ENCODE measurements around the gene PAFAH1B1.

GRCh38 chr17:2608350-2608913 lies 15.0 kb downstream of the PAFAH1B1 start:
- TF ChIP-seq ZBTB7A (IDR thresholded peaks at IDR 0.05; ENCODE audit: low read depth) (no peak), TCF12 (IDR thresholded peaks at IDR 0.05; ENCODE audit: low read depth) (no peak), TAF1 (IDR thresholded peaks at IDR 0.05; ENCODE audit: low read depth) (no peak), REST (IDR thresholded peaks at IDR 0.05; ENCODE audit: low read depth) (no peak), MAX (IDR thresholded peaks at IDR 0.05) (no peak), EGR1 (IDR thresholded peaks at IDR 0.05) (no peak), EP300 (IDR thresholded peaks at IDR 0.05; ENCODE audit: borderline replicate concordance) (no peak), CREB1 (IDR thresholded peaks at IDR 0.05; ENCODE audit: low read depth) (no peak), RAD21 (IDR thresholded peaks at IDR 0.05; ENCODE audit: low read depth) (no peak), YY1 (IDR thresholded peaks at IDR 0.05; ENCODE audit: low read depth) (no peak), FOXM1 (IDR thresholded peaks at IDR 0.05; ENCODE audit: borderline replicate concordance, low read depth) (no peak), CEBPB (IDR thresholded peaks at IDR 0.05) (no peak)

Measured in Ishikawa (cell line).